Kidney epithelial cell (primary cell): Measurements from ENCODE around the gene SGSM2. TPM values are rescaled to one million over a fixed set of nuclear protein-coding genes. Genes with fewer than 3 reads are reported as not detected.

Experiments used
- DNase-seq: peaks from one replicate; pipeline ENCODE4 v3.0.0-alpha.2; 2010; ENCODE audit warnings: low read depth
- H3K27me3 ChIP-seq: 2 replicates; pipeline ENCODE4 v1.6.0; 2011; ENCODE audit warnings: low read length; ENCODE audit not compliant: control insufficient read depth, insufficient read depth
- H3K36me3 ChIP-seq: 2 replicates; pipeline ENCODE4 v1.5.1; 2011; ENCODE audit warnings: low read length; ENCODE audit not compliant: control insufficient read depth, insufficient read depth
- H3K4me3 ChIP-seq: 2 replicates; pipeline ENCODE4 v1.5.1; 2011; ENCODE audit warnings: low read depth, mild to moderate bottlenecking, control low read depth, low read length
- CTCF ChIP-seq: IDR thresholded peaks from 2 replicates; pipeline ENCODE4 v1.5.1; 2011; ENCODE audit warnings: mild to moderate bottlenecking, moderate library complexity, low read length, control low read depth, inconsistent platforms; ENCODE audit not compliant: insufficient read depth, poor library complexity, severe bottlenecking
- total RNA-seq: library from RNA; depleted of rRNA; stranded (reverse); fragments of >200 nt; gene quantifications from 2 replicates; pipeline ENCODE4 v1.2.3, GENCODE V29; 2015

Gene SGSM2
- total RNA-seq, 1 donor from 2014 or later: 24.7 TPM

- Histone ChIP-seq H3K27me3 (no peaks in the 10 kb centered on the region), H3K36me3 (no peaks in the 10 kb centered on the region), H3K4me3 (no peak overlapping the region)
- no peak for TF ChIP-seq CTCF
- peak; percentile 92 for DNase-seq
Observed at GRCh38 chr17:2406903-2407790, 69.8 kb downstream of the SGSM2 start.

GRCh38 chr17:2410951-2411350 is 73.7 kb downstream of the SGSM2 start:
- Histone ChIP-seq H3K27me3 (no peaks in the 10 kb centered on the region), H3K36me3 (no peaks in the 10 kb centered on the region), H3K4me3 (no peak overlapping the region)
- no peak for DNase-seq
- no peak for TF ChIP-seq CTCF

- DNase-seq: no peak
- Histone ChIP-seq H3K4me3 (no peak overlapping the region), H3K27me3 (no peaks in the 10 kb centered on the region), H3K36me3 (no peaks in the 10 kb centered on the region)
- TF ChIP-seq CTCF: peak; percentile 10
Observed at GRCh38 chr17:2412561-2413021, 75.3 kb downstream of the SGSM2 start.

GRCh38 chr17:2414446-2415064 is 77.3 kb downstream of the SGSM2 start:
- Histone ChIP-seq H3K4me3 (no peak overlapping the region), H3K27me3 (no peaks in the 10 kb centered on the region), H3K36me3 (no peaks in the 10 kb centered on the region)
- TF ChIP-seq CTCF: no peak
- DNase-seq: no peak

- Histone ChIP-seq H3K36me3 (no peaks in the 10 kb centered on the region), H3K4me3 (no peak overlapping the region), H3K27me3 (no peaks in the 10 kb centered on the region)
- TF ChIP-seq CTCF: no peak
- no peak for DNase-seq
Observed at GRCh38 chr17:2415081-2415480, 77.8 kb downstream of the SGSM2 start.
